SU-DHL-6 (cell line): ENCODE results near the gene OAS3.

Experiments used
- CTCF ChIP-seq: fragments of 200-600 bp; sonication (generic); IDR thresholded peaks from one replicate; pipeline ENCODE4 v1.5.1; 2017; ENCODE audit warnings: antibody characterized with exemption, mild to moderate bottlenecking, low read length, moderate library complexity; ENCODE audit not compliant: insufficient read depth, poor library complexity, severe bottlenecking
- EZH2phosphoT487 ChIP-seq: fragments of 200-600 bp; sonication (generic), shearing (Covaris generic); conservative IDR thresholded peaks from 2 replicates; pipeline ENCODE4 v1.6.1; 2018; ENCODE audit warnings: mild to moderate bottlenecking, antibody characterized with exemption, low read length, moderate library complexity, mixed read lengths

GRCh38 chr12:112973818-112974231 lies 35.6 kb downstream of the OAS3 start:
- TF ChIP-seq CTCF (no peak), EZH2phosphoT487 (no peak)
